ENCODE results near the gene NR3C1. TPM values are rescaled to one million over a fixed set of nuclear protein-coding genes. Genes with fewer than 3 reads are reported as not detected.

NR3C1 gene
- total RNA-seq, 4 donors from 2014 or later: 40.4 to 55.0 (median 45.2) TPM

DNA sequence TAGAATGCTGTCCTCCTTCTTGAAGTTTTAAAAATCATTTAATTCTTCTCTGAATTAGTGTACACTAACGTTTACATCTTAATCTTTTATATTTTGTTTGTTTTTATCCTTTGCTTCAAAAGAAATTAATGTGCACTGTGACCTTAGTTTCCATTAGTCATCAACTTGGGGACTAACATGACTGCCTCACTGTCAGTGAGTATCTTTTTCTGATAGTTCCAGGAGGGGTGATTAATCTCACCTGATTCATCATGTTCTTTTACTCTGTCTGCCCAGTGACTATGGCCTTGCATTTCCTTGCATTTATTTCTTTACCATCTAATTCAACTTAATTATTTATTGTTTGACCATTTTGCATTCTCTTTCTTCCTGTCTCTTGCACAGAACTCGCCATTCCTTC, 33.4 kb upstream of the NR3C1 start:
- WGBS, 2 donors: 78 to 79% methylated on average over 2 of the region's 2 CpGs
- no peak overlapping the region for H3K4me3 ChIP-seq (ENCODE audit: low read depth, poor library complexity, severe bottlenecking)
- intact Hi-C loops (cut with DNase I; ENCODE audit: low total_unique reads): no loop called here
- no peak for TF ChIP-seq POLR2A (IDR thresholded peaks at IDR 0.05)
- TF ChIP-seq, protein P1, sequence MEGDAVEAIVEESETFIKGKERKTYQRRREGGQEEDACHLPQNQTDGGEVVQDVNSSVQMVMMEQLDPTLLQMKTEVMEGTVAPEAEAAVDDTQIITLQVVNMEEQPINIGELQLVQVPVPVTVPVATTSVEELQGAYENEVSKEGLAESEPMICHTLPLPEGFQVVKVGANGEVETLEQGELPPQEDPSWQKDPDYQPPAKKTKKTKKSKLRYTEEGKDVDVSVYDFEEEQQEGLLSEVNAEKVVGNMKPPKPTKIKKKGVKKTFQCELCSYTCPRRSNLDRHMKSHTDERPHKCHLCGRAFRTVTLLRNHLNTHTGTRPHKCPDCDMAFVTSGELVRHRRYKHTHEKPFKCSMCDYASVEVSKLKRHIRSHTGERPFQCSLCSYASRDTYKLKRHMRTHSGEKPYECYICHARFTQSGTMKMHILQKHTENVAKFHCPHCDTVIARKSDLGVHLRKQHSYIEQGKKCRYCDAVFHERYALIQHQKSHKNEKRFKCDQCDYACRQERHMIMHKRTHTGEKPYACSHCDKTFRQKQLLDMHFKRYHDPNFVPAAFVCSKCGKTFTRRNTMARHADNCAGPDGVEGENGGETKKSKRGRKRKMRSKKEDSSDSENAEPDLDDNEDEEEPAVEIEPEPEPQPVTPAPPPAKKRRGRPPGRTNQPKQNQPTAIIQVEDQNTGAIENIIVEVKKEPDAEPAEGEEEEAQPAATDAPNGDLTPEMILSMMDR (IDR thresholded peaks at IDR 0.05): no peak
- DNase-seq (ENCODE audit: low spot score in 2 of 2): no peak

GRCh38 chr5:143435210-143435657, 31.7 kb upstream of the NR3C1 start:
- 36 to 53% methylated on average over 6 of the region's 6 CpGs for WGBS, 2 donors
- DNase-seq (ENCODE audit: low spot score in 2 of 2): peak in 1 of 2 donors; percentile 32
- H3K4me3 ChIP-seq (ENCODE audit: low read depth, poor library complexity, severe bottlenecking): no peak overlapping the region
- TF ChIP-seq, protein P1 (IDR thresholded peaks at IDR 0.05): no peak
- no peak for TF ChIP-seq POLR2A (IDR thresholded peaks at IDR 0.05)
- intact Hi-C loops (cut with DNase I; ENCODE audit: low total_unique reads): no loop called here

DNA sequence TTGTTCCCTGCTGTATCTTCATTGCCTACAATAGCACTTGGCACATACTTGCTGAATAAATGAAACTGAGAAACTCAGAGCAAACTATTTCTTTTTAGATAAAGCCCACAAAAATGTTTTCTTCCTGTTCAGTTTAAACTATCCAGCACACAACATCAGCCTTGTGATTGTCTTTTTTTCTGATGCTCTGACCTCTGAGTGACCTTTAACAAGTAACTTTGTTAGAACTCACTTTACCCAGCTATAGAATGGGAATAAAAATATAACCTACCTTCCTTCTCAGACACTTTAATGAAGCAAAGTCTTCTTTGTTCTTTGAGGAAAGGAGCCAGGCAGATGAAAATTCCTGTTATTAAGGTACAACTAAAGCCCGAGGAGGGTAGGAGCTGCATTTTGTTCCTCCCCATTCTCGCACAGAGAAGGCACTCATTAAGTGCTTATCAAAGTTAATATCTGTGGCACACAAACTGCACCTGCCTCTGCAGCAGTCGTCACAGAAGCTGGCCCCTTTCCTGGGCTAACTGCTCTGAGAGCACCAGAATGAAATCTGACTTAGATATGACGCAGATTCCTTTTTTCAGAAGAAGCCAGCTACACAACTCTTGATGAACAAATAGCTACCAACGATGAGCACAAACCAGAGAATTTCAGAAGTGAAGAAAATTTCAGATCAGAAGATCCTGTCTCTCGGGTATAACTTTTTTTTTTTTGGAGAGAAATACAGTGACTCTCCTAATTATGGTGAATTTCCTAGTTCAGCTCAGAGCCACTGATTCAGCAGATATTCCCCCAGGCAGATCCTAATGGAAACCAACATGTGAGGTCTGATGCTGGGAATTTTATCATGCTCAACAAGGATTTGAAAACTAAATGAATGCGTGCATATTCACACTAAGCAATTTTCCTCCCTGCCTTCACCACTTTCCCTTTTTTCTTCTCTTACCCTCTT, 31.0 kb upstream of the NR3C1 start:
- intact Hi-C loops (cut with DNase I; ENCODE audit: low total_unique reads): no loop called here
- no peak for TF ChIP-seq POLR2A (IDR thresholded peaks at IDR 0.05)
- TF ChIP-seq, protein P1 (IDR thresholded peaks at IDR 0.05): no peak
- H3K4me3 ChIP-seq (ENCODE audit: low read depth, poor library complexity, severe bottlenecking): no peak overlapping the region
- WGBS, 2 donors: 25 to 37% methylated on average over 7 of the region's 7 CpGs
- DNase-seq (ENCODE audit: low spot score in 2 of 2): no peak

- intact Hi-C loops (cut with DNase I; ENCODE audit: low total_unique reads): no loop called here
- no peak for TF ChIP-seq POLR2A (IDR thresholded peaks at IDR 0.05)
- TF ChIP-seq, protein P1 (IDR thresholded peaks at IDR 0.05): no peak
- H3K4me3 ChIP-seq (ENCODE audit: low read depth, poor library complexity, severe bottlenecking): no peak overlapping the region
- 71 to 74% methylated on average over 2 of the region's 2 CpGs for WGBS, 2 donors
- DNase-seq (ENCODE audit: low spot score in 2 of 2): no peak
These were observed 30.2 kb upstream of the NR3C1 start for GRCh38 chr5:143433670-143434069.

GRCh38 chr5:143432658-143433239, 29.3 kb upstream of the NR3C1 start:
- intact Hi-C loops (cut with DNase I; ENCODE audit: low total_unique reads): no loop called here
- DNase-seq (ENCODE audit: low spot score in 2 of 2): no peak
- WGBS, 2 donors: 90 to 91% methylated on average over 7 of the region's 7 CpGs
- H3K4me3 ChIP-seq (ENCODE audit: low read depth, poor library complexity, severe bottlenecking): no peak overlapping the region
- TF ChIP-seq, protein P1 (IDR thresholded peaks at IDR 0.05): no peak
- TF ChIP-seq POLR2A (IDR thresholded peaks at IDR 0.05): no peak
